ENCODE results near the gene EIF2S1. TPM values are rescaled to one million over a fixed set of nuclear protein-coding genes. Genes with fewer than 3 reads are reported as not detected.

EIF2S1 gene
- total and polyA plus RNA-seq, 2 of the 13 experiments (the other 11 are each of a cell fraction or from before 2014, with no cell fraction given), result 49.1 to 246 TPM

DNA sequence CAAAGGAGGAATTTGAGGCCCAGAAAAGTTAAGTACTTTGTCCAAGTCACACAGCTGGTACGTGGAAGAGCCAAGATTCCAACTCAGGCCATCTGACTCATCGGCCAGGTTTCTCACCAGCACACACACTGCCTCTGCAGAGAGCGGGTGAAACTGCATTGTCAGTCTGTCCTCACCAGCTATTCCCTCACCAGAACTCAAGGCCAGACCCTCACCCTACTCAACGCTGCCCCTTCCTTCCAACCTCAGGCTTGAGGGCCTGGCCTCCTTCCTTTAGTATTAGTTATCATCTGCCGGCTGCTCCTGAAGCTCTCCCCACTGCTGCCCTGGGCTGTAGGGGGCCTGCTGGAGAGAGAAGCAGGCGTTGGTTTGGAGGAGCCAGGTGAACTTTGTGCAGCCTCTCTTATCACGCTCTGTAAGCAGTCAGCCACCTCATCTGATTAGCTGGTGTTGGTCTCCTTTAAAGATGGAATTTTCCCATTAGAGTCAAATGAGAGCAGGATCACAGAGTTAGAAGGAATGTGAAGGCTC lies 68.4 kb downstream of the EIF2S1 start (continued):
- TF ChIP-seq, protein P1, sequence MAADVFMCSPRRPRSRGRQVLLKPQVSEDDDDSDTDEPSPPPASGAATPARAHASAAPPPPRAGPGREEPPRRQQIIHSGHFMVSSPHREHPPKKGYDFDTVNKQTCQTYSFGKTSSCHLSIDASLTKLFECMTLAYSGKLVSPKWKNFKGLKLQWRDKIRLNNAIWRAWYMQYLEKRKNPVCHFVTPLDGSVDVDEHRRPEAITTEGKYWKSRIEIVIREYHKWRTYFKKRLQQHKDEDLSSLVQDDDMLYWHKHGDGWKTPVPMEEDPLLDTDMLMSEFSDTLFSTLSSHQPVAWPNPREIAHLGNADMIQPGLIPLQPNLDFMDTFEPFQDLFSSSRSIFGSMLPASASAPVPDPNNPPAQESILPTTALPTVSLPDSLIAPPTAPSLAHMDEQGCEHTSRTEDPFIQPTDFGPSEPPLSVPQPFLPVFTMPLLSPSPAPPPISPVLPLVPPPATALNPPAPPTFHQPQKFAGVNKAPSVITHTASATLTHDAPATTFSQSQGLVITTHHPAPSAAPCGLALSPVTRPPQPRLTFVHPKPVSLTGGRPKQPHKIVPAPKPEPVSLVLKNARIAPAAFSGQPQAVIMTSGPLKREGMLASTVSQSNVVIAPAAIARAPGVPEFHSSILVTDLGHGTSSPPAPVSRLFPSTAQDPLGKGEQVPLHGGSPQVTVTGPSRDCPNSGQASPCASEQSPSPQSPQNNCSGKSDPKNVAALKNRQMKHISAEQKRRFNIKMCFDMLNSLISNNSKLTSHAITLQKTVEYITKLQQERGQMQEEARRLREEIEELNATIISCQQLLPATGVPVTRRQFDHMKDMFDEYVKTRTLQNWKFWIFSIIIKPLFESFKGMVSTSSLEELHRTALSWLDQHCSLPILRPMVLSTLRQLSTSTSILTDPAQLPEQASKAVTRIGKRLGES (CRISPR knock-in tag; IDR thresholded peaks at IDR 0.05; ENCODE audit: borderline replicate concordance), result no peak
- TF ChIP-seq ELF3 (CRISPR knock-in tag; IDR thresholded peaks at IDR 0.05), result peak; percentile 15; the same call in 1 of the 2 replicates
- TF ChIP-seq, protein P2, sequence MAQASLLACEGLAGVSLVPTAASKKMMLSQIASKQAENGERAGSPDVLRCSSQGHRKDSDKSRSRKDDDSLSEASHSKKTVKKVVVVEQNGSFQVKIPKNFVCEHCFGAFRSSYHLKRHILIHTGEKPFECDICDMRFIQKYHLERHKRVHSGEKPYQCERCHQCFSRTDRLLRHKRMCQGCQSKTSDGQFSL (CRISPR knock-in tag; IDR thresholded peaks at IDR 0.05), result no peak
- no peak for TF ChIP-seq EZH2 (conservative IDR thresholded peaks at IDR 0.05; ENCODE audit: low read depth, low read length)
- no peak for TF ChIP-seq ZBTB7A (CRISPR knock-in tag; IDR thresholded peaks at IDR 0.05)
- TF ChIP-seq ZFP62 (CRISPR knock-in tag; IDR thresholded peaks at IDR 0.05), result no peak
- no peak for TF ChIP-seq ZNF33A (CRISPR knock-in tag; IDR thresholded peaks at IDR 0.05; ENCODE audit: borderline replicate concordance)
- TF ChIP-seq, protein P3, sequence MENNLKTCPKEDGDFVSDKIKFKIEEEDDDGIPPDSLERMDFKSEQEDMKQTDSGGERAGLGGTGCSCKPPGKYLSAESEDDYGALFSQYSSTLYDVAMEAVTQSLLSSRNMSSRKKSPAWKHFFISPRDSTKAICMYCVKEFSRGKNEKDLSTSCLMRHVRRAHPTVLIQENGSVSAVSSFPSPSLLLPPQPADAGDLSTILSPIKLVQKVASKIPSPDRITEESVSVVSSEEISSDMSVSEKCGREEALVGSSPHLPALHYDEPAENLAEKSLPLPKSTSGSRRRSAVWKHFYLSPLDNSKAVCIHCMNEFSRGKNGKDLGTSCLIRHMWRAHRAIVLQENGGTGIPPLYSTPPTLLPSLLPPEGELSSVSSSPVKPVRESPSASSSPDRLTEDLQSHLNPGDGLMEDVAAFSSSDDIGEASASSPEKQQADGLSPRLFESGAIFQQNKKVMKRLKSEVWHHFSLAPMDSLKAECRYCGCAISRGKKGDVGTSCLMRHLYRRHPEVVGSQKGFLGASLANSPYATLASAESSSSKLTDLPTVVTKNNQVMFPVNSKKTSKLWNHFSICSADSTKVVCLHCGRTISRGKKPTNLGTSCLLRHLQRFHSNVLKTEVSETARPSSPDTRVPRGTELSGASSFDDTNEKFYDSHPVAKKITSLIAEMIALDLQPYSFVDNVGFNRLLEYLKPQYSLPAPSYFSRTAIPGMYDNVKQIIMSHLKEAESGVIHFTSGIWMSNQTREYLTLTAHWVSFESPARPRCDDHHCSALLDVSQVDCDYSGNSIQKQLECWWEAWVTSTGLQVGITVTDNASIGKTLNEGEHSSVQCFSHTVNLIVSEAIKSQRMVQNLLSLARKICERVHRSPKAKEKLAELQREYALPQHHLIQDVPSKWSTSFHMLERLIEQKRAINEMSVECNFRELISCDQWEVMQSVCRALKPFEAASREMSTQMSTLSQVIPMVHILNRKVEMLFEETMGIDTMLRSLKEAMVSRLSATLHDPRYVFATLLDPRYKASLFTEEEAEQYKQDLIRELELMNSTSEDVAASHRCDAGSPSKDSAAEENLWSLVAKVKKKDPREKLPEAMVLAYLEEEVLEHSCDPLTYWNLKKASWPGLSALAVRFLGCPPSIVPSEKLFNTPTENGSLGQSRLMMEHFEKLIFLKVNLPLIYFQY (CRISPR knock-in tag; IDR thresholded peaks at IDR 0.05; ENCODE audit: borderline replicate concordance), result no peak
- TF ChIP-seq KLF9 (CRISPR knock-in tag; IDR thresholded peaks at IDR 0.05; ENCODE audit: low read depth), result no peak
- TF ChIP-seq ZNF629 (CRISPR knock-in tag; conservative IDR thresholded peaks at IDR 0.05), result no peak
- TF ChIP-seq HMG20B (CRISPR knock-in tag; conservative IDR thresholded peaks at IDR 0.05), result no peak
- TF ChIP-seq, protein P4, sequence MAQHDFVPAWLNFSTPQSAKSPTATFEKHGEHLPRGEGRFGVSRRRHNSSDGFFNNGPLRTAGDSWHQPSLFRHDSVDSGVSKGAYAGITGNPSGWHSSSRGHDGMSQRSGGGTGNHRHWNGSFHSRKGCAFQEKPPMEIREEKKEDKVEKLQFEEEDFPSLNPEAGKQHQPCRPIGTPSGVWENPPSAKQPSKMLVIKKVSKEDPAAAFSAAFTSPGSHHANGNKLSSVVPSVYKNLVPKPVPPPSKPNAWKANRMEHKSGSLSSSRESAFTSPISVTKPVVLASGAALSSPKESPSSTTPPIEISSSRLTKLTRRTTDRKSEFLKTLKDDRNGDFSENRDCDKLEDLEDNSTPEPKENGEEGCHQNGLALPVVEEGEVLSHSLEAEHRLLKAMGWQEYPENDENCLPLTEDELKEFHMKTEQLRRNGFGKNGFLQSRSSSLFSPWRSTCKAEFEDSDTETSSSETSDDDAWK (CRISPR knock-in tag; IDR thresholded peaks at IDR 0.05), result no peak
- TF ChIP-seq YEATS4 (CRISPR knock-in tag; IDR thresholded peaks at IDR 0.05; ENCODE audit: borderline replicate concordance), result no peak; the same call in 1 of the 2 replicates
- TF ChIP-seq, protein P5, sequence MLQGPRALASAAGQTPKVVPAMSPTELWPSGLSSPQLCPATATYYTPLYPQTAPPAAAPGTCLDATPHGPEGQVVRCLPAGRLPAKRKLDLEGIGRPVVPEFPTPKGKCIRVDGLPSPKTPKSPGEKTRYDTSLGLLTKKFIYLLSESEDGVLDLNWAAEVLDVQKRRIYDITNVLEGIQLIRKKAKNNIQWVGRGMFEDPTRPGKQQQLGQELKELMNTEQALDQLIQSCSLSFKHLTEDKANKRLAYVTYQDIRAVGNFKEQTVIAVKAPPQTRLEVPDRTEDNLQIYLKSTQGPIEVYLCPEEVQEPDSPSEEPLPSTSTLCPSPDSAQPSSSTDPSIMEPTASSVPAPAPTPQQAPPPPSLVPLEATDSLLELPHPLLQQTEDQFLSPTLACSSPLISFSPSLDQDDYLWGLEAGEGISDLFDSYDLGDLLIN (CRISPR knock-in tag; IDR thresholded peaks at IDR 0.05; ENCODE audit: borderline replicate concordance), result no peak
- TF ChIP-seq SCMH1 (CRISPR knock-in tag; IDR thresholded peaks at IDR 0.05; ENCODE audit: borderline replicate concordance), result no peak
- TF ChIP-seq MYNN (CRISPR knock-in tag; IDR thresholded peaks at IDR 0.05; ENCODE audit: low read depth), result no peak
- TF ChIP-seq NFATC3 (CRISPR knock-in tag; IDR thresholded peaks at IDR 0.05), result no peak
- TF ChIP-seq ZNF350 (CRISPR knock-in tag; IDR thresholded peaks at IDR 0.05; ENCODE audit: borderline replicate concordance, low read depth), result no peak
- no peak for TF ChIP-seq ZNF260 (CRISPR knock-in tag; IDR thresholded peaks at IDR 0.05; ENCODE audit: borderline replicate concordance, low read depth)
- TF ChIP-seq SMC3 (IDR thresholded peaks at IDR 0.05; ENCODE audit: low read length), result no peak
- TF ChIP-seq ZNF879 (CRISPR knock-in tag; IDR thresholded peaks at IDR 0.05), result no peak
- no peak for TF ChIP-seq MIXL1 (CRISPR knock-in tag; IDR thresholded peaks at IDR 0.05)
